ENCODE data around the gene SOBP. TPM values are rescaled to one million over a fixed set of nuclear protein-coding genes. Genes with fewer than 3 reads are reported as not detected.

SOBP gene
- total and polyA plus RNA-seq, 2 experiments from 2014 or later: 1.5 to 3.0 TPM

GRCh38 chr6:107665382-107665781 lies 175.5 kb downstream of the SOBP start:
- H3K4me2 ChIP-seq: no peak overlapping the region
- peaks cover 29% of the 10 kb centered on the region for H3K4me1 ChIP-seq (ENCODE audit: insufficient read depth)
- no peaks in the 10 kb centered on the region for H3F3A ChIP-seq (replicated peaks; ENCODE audit: low read depth)
- no peaks in the 10 kb centered on the region; the same call in 2 of the 3 replicates for H3K36me3 Mint-ChIP-seq (ENCODE audit: low read depth)
- peaks cover 12% of the 10 kb centered on the region for H3K27me3 Mint-ChIP-seq (ENCODE audit: insufficient read depth, low read depth, poor library complexity)
- TF ChIP-seq ZNF331 (CRISPR knock-in tag; IDR thresholded peaks at IDR 0.05; ENCODE audit: low read depth) (no peak), NANOG (IDR thresholded peaks at IDR 0.05; ENCODE audit: borderline replicate concordance) (no peak)
- 0 out of 2 replicates have a peak overlapping the region, but pooled peaks have one; percentile 16 for H2AFZ ChIP-seq
- ATAC-seq (no peak), DNase-seq (ENCODE audit: low spot score) (no peak)
- H3K27ac Mint-ChIP-seq: no peak overlapping the region
- H4K20me1 ChIP-seq (replicated peaks; ENCODE audit: insufficient read depth): no peaks in the 10 kb centered on the region
- H3K27ac ChIP-seq (ENCODE audit: low read depth): no peak overlapping the region
- H3K4me3 Mint-ChIP-seq: no peak overlapping the region
- no peak overlapping the region for H3K4me3 ChIP-seq
- no peaks in the 10 kb centered on the region for H3K36me3 ChIP-seq (ENCODE audit: insufficient read depth)
- no peaks in the 10 kb centered on the region for H3K27me3 ChIP-seq (ENCODE audit: insufficient read depth)
- peaks cover 21% of the 10 kb centered on the region for H3K9me2 ChIP-seq (ENCODE audit: insufficient read depth)
- no peaks in the 10 kb centered on the region; the same call in 2 of the 3 replicates for H3K9me3 Mint-ChIP-seq
- no peaks in the 10 kb centered on the region for H3K79me2 ChIP-seq (replicated peaks; ENCODE audit: insufficient read depth)
- H3K4me1 Mint-ChIP-seq: peaks cover 31% of the 10 kb centered on the region

- no peaks in the 10 kb centered on the region for H3F3A ChIP-seq (replicated peaks; ENCODE audit: low read depth)
- no peak overlapping the region for H3K27ac ChIP-seq (ENCODE audit: low read depth)
- Mint-ChIP-seq H3K9me3 (no peaks in the 10 kb centered on the region; the same call in 2 of the 3 replicates), H3K36me3 (ENCODE audit: low read depth) (no peaks in the 10 kb centered on the region; the same call in 2 of the 3 replicates), H3K27me3 (ENCODE audit: insufficient read depth, low read depth, poor library complexity) (peaks cover 12% of the 10 kb centered on the region), H3K27ac (peak overlapping the region; percentile 12; the same call in 1 of the 2 replicates), H3K4me3 (no peak overlapping the region), H3K4me1 (peaks cover 37% of the 10 kb centered on the region)
- H3K27me3 ChIP-seq (ENCODE audit: insufficient read depth): no peaks in the 10 kb centered on the region
- no peaks in the 10 kb centered on the region for H3K79me2 ChIP-seq (replicated peaks; ENCODE audit: insufficient read depth)
- DNase-seq (ENCODE audit: low spot score) (no peak), ATAC-seq (no peak)
- peak overlapping the region; percentile 50 for H3K4me2 ChIP-seq
- H3K36me3 ChIP-seq (ENCODE audit: insufficient read depth): no peaks in the 10 kb centered on the region
- no peaks in the 10 kb centered on the region for H4K20me1 ChIP-seq (replicated peaks; ENCODE audit: insufficient read depth)
- H3K9me2 ChIP-seq (ENCODE audit: insufficient read depth): peaks cover 21% of the 10 kb centered on the region
- H2AFZ ChIP-seq: peak overlapping the region; percentile 23
- H3K4me1 ChIP-seq (ENCODE audit: insufficient read depth): peaks cover 38% of the 10 kb centered on the region
- no peak overlapping the region for H3K4me3 ChIP-seq
- TF ChIP-seq POLR2AphosphoS5 (IDR thresholded peaks at IDR 0.05; ENCODE audit: low read depth) (no peak), ZNF462 (CRISPR knock-in tag; IDR thresholded peaks at IDR 0.05) (no peak), CTCF (conservative IDR thresholded peaks at IDR 0.05; ENCODE audit: low read depth in 2 of 2) (no peak), ZNF114 (CRISPR knock-in tag; IDR thresholded peaks at IDR 0.05) (no peak), ZNF331 (CRISPR knock-in tag; IDR thresholded peaks at IDR 0.05; ENCODE audit: low read depth) (no peak), STAT1 (IDR thresholded peaks at IDR 0.05; ENCODE audit: unreplicated experiment) (no peak), NANOG (IDR thresholded peaks at IDR 0.05; ENCODE audit: borderline replicate concordance) (no peak), EZH2 (IDR thresholded peaks at IDR 0.05; ENCODE audit: low read depth, unreplicated experiment) (no peak), CREB1 (CRISPR knock-in tag; IDR thresholded peaks at IDR 0.05; ENCODE audit: low read depth) (no peak)
Observed at GRCh38 chr6:107666084-107666980, 176.4 kb downstream of the SOBP start.
